ENCODE data around the gene ATAD1. TPM values are rescaled to one million over a fixed set of nuclear protein-coding genes. Genes with fewer than 3 reads are reported as not detected.

ATAD1 gene
- total RNA-seq, 1 experiment from 2014 or later, result 15.7 TPM

DNA sequence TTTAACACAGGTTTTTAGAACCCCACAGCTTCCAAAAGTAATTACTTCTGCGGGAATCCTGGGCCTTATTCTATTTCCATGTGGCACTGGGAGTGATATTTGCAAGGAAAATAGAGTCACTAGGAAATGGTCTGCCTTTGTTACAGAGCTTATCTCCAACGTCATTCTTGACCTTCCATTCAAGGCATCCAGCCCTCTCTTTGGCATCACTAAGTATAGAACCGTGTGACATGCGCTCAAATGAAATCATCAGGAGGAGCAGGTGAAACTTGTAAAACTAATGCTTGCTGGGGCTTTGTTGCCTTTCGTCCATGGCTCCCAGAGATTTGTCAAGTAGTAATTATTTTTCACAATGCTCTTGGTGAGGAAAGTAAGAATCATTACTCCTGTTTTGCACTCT is 84.9 kb downstream of the ATAD1 start:
- Histone ChIP-seq H3F3A (ENCODE audit: low read length, unreplicated experiment) (no peaks in the 10 kb centered on the region), H3K9ac (ENCODE audit: low read length) (no peak overlapping the region), H3K9me3 (ENCODE audit: low read length) (no peaks in the 10 kb centered on the region), H3K79me2 (ENCODE audit: low read length) (no peaks in the 10 kb centered on the region), H4K20me1 (ENCODE audit: low read length) (no peaks in the 10 kb centered on the region), H3K27me3 (ENCODE audit: low read length) (no peaks in the 10 kb centered on the region), H2AFZ (ENCODE audit: low read length) (no peak overlapping the region), H3K9me2 (replicated peaks; ENCODE audit: low read length) (no peaks in the 10 kb centered on the region), H3K36me3 (ENCODE audit: low read depth, low read length) (no peaks in the 10 kb centered on the region), H3K4me3 (ENCODE audit: low read length) (no peak overlapping the region), H3K4me1 (ENCODE audit: insufficient read depth, low read length) (peaks cover 5% of the 10 kb centered on the region; the same call in 1 of the 2 replicates), H3K27ac (ENCODE audit: low read length) (no peak overlapping the region), H3K4me2 (ENCODE audit: low read length) (no peak overlapping the region)
- TF ChIP-seq EZH2 (IDR thresholded peaks at IDR 0.05; ENCODE audit: low read length, unreplicated experiment), result no peak
- TF ChIP-seq, protein P1, sequence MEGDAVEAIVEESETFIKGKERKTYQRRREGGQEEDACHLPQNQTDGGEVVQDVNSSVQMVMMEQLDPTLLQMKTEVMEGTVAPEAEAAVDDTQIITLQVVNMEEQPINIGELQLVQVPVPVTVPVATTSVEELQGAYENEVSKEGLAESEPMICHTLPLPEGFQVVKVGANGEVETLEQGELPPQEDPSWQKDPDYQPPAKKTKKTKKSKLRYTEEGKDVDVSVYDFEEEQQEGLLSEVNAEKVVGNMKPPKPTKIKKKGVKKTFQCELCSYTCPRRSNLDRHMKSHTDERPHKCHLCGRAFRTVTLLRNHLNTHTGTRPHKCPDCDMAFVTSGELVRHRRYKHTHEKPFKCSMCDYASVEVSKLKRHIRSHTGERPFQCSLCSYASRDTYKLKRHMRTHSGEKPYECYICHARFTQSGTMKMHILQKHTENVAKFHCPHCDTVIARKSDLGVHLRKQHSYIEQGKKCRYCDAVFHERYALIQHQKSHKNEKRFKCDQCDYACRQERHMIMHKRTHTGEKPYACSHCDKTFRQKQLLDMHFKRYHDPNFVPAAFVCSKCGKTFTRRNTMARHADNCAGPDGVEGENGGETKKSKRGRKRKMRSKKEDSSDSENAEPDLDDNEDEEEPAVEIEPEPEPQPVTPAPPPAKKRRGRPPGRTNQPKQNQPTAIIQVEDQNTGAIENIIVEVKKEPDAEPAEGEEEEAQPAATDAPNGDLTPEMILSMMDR (conservative IDR thresholded peaks at IDR 0.05; ENCODE audit: low read depth, low read length), result no peak
- TF ChIP-seq EZH2phosphoT487 (IDR thresholded peaks at IDR 0.05; ENCODE audit: borderline replicate concordance, low read length), result no peak
- no peak for DNase-seq
- CTCF ChIA-PET, result interaction anchor here (0.6 kb wide), 1 partner anchor 393 kb away, joined by 6 read pairs; no protein-coding TSS in a partner anchor
- POLR2A ChIA-PET (ENCODE audit: unreplicated experiment), result no interaction called here
- no TSS peak for BruUV-seq (replicated peaks)
- no peak for ATAC-seq
- intact Hi-C loops (cut with micrococcal nuclease), result no loop called here

DNA sequence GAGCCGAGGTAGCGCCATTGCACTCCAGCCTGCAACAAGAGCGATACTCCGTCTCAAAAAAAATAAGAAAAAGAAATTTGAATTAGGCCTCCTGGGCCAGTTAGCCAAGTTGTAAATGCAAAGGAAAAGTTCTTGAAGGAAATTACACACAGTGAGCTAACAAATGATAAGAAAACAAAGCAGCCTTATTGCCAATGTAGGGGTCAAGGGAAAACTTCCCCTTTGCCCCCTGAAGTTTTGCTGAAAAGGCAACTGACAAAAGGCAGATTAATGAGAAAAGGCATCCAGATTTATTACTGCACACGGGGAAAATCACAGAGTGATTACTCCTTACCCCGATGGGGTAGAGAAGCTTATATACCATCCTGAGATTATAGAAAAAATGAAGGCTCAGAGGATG is 88.1 kb downstream of the ATAD1 start:
- ATAC-seq, result no peak
- BruUV-seq (replicated peaks), result no TSS peak
- no peaks in the 10 kb centered on the region for H3K36me3 ChIP-seq (ENCODE audit: low read depth, low read length)
- H3F3A ChIP-seq (ENCODE audit: low read length, unreplicated experiment), result no peaks in the 10 kb centered on the region
- no peak for DNase-seq
- no peaks in the 10 kb centered on the region for H3K79me2 ChIP-seq (ENCODE audit: low read length)
- ChIA-PET CTCF (no interaction called here), POLR2A (ENCODE audit: unreplicated experiment) (no interaction called here)
- no peak overlapping the region for H3K9ac ChIP-seq (ENCODE audit: low read length)
- no peak overlapping the region for H3K27ac ChIP-seq (ENCODE audit: low read length)
- H3K4me3 ChIP-seq (ENCODE audit: low read length), result no peak overlapping the region
- no peaks in the 10 kb centered on the region for H3K9me3 ChIP-seq (ENCODE audit: low read length)
- H2AFZ ChIP-seq (ENCODE audit: low read length), result no peak overlapping the region
- no peak overlapping the region for H3K4me2 ChIP-seq (ENCODE audit: low read length)
- H3K4me1 ChIP-seq (ENCODE audit: insufficient read depth, low read length), result peaks cover 3% of the 10 kb centered on the region; the same call in 1 of the 2 replicates
- H3K27me3 ChIP-seq (ENCODE audit: low read length), result no peaks in the 10 kb centered on the region
- intact Hi-C loops (cut with micrococcal nuclease), result no loop called here
- TF ChIP-seq EZH2 (IDR thresholded peaks at IDR 0.05; ENCODE audit: low read length, unreplicated experiment) (no peak), EZH2phosphoT487 (IDR thresholded peaks at IDR 0.05; ENCODE audit: borderline replicate concordance, low read length) (no peak)
- TF ChIP-seq, protein P1 (conservative IDR thresholded peaks at IDR 0.05; ENCODE audit: low read depth, low read length), result no peak
- H4K20me1 ChIP-seq (ENCODE audit: low read length), result no peaks in the 10 kb centered on the region
- H3K9me2 ChIP-seq (replicated peaks; ENCODE audit: low read length), result no peaks in the 10 kb centered on the region

DNA sequence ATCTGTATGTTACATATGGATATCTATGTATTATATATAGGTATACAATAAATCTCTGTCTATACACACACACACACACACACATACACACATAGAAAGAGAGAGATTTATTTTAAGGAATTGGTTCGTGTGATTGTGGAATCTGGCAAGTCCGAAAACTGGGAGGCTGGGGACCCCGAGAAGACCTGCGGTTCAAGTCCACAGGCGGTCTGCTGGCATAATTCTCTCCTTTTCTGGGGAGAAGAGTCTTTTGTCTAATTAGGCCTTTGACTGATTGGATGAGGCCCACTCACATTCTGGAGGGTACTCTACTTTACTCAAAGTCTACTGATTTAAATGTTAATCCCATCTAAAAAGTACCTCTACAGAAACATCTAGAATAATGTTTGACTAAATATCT is 93.2 kb downstream of the ATAD1 start:
- no peaks in the 10 kb centered on the region for H3K9me2 ChIP-seq (replicated peaks; ENCODE audit: low read length)

More for the DNA sequence above, 93.2 kb downstream of the ATAD1 start:
- H3K27ac ChIP-seq (ENCODE audit: low read length), result no peak overlapping the region
- no peaks in the 10 kb centered on the region for H3K36me3 ChIP-seq (ENCODE audit: low read depth, low read length)
- H3K27me3 ChIP-seq (ENCODE audit: low read length), result no peaks in the 10 kb centered on the region
- POLR2A ChIA-PET (ENCODE audit: unreplicated experiment), result no interaction called here
- H3K4me1 ChIP-seq (ENCODE audit: insufficient read depth, low read length), result peaks cover 22% of the 10 kb centered on the region
- no peak for DNase-seq
- H3F3A ChIP-seq (ENCODE audit: low read length, unreplicated experiment), result no peaks in the 10 kb centered on the region
- no peaks in the 10 kb centered on the region for H3K79me2 ChIP-seq (ENCODE audit: low read length)
- TF ChIP-seq, protein P1 (conservative IDR thresholded peaks at IDR 0.05; ENCODE audit: low read depth, low read length), result no peak
- no peak for TF ChIP-seq EZH2phosphoT487 (IDR thresholded peaks at IDR 0.05; ENCODE audit: borderline replicate concordance, low read length)
- no TSS peak for BruUV-seq (replicated peaks)
- no peak overlapping the region for H3K4me2 ChIP-seq (ENCODE audit: low read length)
- CTCF ChIA-PET, result no interaction called here
- H4K20me1 ChIP-seq (ENCODE audit: low read length), result no peaks in the 10 kb centered on the region
- H2AFZ ChIP-seq (ENCODE audit: low read length), result no peak overlapping the region
- no peak for ATAC-seq
- H3K4me3 ChIP-seq (ENCODE audit: low read length), result no peak overlapping the region
- H3K9ac ChIP-seq (ENCODE audit: low read length), result no peak overlapping the region
- intact Hi-C loops (cut with micrococcal nuclease), result loop anchor here (5.0 kb wide), 1 partner anchor 62 kb away; no protein-coding TSS in a partner anchor
- H3K9me3 ChIP-seq (ENCODE audit: low read length), result no peaks in the 10 kb centered on the region

Measured in PC-3 (cell line).